Panc1 (cell line): ENCODE data around the gene SCYL2.
"Not testable (repeated sequence)": the region's sequence is repeated elsewhere in the genome, so short reads cannot be mapped to it uniquely, and the experiment has no call there.

Source experiments
- POLR2AphosphoS5 ChIP-seq: IDR thresholded peaks from 2 replicates; pipeline ENCODE4 v1.6.1; 2012; ENCODE audit warnings: mild to moderate bottlenecking, low read depth, low read length, moderate library complexity
- TF ChIP-seq, protein P1 (sequence below): fragments of 450-650 bp; IDR thresholded peaks from 2 replicates; pipeline ENCODE4 v1.5.1; 2017; ENCODE audit warnings: mild to moderate bottlenecking

DNA sequence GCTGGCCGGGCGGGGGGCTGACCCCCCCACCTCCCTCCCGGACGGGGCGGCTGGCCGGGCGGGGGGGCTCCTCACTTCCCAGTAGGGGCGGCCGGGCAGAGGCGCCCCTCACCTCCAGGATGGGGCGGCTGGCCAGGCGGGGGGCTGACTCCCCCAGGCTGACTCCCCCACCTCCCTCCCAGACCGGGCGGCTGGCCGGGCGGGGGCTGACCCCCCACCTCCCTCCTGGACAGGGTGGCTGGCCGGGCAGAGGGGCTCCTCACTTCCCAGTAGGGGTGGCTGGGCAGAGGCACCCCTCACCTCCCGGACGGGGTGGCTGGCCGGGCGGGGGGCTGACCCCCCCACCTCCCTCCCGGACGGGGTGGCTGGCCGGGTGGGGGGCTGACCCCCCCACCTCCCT lies 27.4 kb downstream of the SCYL2 start:
- TF ChIP-seq, protein P1, sequence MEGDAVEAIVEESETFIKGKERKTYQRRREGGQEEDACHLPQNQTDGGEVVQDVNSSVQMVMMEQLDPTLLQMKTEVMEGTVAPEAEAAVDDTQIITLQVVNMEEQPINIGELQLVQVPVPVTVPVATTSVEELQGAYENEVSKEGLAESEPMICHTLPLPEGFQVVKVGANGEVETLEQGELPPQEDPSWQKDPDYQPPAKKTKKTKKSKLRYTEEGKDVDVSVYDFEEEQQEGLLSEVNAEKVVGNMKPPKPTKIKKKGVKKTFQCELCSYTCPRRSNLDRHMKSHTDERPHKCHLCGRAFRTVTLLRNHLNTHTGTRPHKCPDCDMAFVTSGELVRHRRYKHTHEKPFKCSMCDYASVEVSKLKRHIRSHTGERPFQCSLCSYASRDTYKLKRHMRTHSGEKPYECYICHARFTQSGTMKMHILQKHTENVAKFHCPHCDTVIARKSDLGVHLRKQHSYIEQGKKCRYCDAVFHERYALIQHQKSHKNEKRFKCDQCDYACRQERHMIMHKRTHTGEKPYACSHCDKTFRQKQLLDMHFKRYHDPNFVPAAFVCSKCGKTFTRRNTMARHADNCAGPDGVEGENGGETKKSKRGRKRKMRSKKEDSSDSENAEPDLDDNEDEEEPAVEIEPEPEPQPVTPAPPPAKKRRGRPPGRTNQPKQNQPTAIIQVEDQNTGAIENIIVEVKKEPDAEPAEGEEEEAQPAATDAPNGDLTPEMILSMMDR = not testable (repeated sequence)
- not testable (repeated sequence) for TF ChIP-seq POLR2AphosphoS5
